Stimulated activated CD8-positive, alpha-beta memory T cell treated with anti-CD3 and anti-CD28 coated beads, Interleukin-4, amount 100 ng/mL, for 1 hour (primary cell): Measurements from ENCODE around the gene FREM1.

ENCODE experiments used
- DNase-seq, 2 donors: peaks; one replicate each; pipeline ENCODE4 v3.0.0-alpha.2; 2020; ENCODE audit warnings: low read depth in 2 of 2, low spot score in 1 of 2

The FREM1 gene

GRCh38 chr9:14706530-14707140, 203.6 kb downstream of the FREM1 start:
- DNase-seq: no peak

DNA sequence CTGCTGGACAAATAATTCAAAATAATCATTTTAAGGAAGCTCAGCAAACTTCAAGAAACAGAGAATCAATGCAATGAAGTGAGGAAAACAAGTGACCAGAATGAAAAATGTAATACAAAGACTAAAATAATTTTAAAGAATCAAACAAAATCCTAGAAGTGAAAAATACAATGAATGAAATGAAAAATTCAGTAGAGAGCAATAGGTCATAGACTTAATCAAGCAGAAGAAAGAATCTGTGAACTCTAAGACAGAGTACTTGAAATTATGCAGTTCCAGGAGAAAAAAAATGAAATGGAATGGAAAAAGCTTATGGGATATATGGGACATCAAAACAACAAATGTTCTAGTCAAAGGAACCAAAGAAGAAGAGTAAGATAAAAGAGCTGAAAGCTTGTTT, 205.1 kb downstream of the FREM1 start:
- DNase-seq: no peak

GRCh38 chr9:14704281-14704680, 205.9 kb downstream of the FREM1 start:
- DNase-seq: no peak

DNA sequence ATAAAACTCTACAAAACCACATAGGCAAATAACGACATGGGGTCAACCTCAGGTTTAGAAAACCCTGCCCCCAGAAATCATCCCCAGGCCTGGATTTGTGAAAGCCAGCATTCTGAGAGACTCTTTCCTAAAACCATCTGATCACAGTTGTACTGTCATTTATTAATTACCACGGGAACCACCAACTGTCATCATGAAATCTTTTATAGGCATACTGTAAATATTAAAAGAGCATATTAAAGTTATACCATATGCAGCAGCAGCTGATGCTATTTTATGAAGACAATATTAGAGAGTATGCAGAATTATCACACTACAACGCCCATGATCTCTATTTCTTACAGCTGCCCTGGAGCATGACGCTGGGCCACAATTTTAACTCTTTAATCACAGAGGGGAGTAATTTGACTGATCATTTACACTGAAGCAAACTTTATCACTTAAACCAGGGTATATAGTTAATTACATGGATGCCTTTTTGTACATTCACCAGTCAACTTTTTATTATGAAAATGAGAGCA, 208.0 kb downstream of the FREM1 start:
- no peak for DNase-seq

- DNase-seq: peak; percentile 7 to 9
Observed at GRCh38 chr9:14693251-14693861, 216.9 kb downstream of the FREM1 start, which contains the start of gene ZDHHC21. ZDHHC21 (minus strand) TSS chr9:14693432; CDS start chr9:14674340, 19,092 bp downstream.

- no peak for DNase-seq
Observed at GRCh38 chr9:14692470-14693250, 217.6 kb downstream of the FREM1 start.

GRCh38 chr9:14690948-14691730, 219.1 kb downstream of the FREM1 start:
- DNase-seq: no peak

DNA sequence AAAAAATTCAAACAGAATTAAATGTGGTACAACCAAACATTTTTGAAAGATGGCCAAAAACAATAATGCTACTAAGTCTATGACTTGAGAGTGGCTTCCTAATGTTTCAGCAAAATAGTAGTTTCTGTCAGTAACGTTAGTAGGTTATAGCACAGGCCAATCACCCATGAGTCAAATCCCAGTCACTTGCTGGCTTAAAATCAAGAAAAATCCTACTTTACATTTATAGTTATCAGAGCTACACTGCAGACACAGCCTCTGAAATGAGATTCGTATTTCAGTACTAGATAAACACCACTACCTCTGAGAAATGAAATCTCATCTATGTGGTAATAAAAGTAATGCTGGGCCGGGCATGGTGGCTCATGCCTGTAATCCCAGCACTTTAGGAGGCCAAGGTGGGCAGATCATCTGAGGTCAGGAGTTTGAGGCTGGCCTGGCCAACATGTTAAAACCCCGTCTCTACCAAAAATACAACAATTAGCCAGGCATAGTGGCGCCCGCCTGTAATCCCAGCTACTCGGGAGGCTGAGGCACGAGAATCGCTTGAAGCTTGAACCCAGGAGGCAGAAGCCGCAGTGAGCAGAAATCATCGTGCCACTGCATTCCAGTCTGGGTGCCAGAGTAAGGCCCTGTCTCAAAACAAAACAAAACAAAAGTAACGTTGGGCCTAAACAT, 223.0 kb downstream of the FREM1 start:
- DNase-seq: no peak

DNA sequence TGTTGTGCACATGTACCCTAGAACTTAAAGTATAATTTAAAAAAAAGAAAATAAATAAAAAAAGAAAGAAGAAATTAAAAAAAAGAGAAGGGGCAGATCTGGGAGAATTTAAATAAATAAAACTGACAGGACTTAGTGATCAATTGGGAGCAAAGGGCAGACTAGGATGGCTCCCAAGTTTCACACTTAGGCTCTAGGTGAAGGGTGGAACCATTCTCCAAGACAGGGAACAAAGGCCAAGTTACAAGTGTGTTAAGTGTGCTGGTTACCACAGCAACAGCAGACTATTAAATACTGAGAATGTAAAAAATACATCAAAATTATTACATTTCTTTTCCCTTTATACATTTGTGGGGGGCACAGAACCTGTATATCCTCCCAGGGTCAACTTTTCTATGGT, 224.1 kb downstream of the FREM1 start:
- no peak for DNase-seq
